IPS-18c (cell line): ENCODE results near the gene KIF6.

ENCODE experiments used
- H3K4me3 ChIP-seq: 2 replicates; pipeline ENCODE4 v1.7.0; 2013; ENCODE audit warnings: low read depth, mild to moderate bottlenecking, low read length, moderate library complexity; ENCODE audit not compliant: insufficient read depth
- H3K9me3 ChIP-seq: one replicate; pipeline ENCODE4 v1.6.1; 2013; ENCODE audit warnings: mild to moderate bottlenecking, low read length, moderate library complexity; ENCODE audit not compliant: control insufficient read depth, insufficient read depth

Gene KIF6

GRCh38 chr6:39353698-39354315, 371.4 kb downstream of the KIF6 start:
- H3K4me3 ChIP-seq, result no peak overlapping the region
- no peaks in the 10 kb centered on the region for H3K9me3 ChIP-seq

- Histone ChIP-seq H3K4me3 (no peak overlapping the region), H3K9me3 (no peaks in the 10 kb centered on the region)
These were observed 374.3 kb downstream of the KIF6 start for GRCh38 chr6:39350723-39351505.

GRCh38 chr6:39348740-39349139, 376.5 kb downstream of the KIF6 start:
- H3K4me3 ChIP-seq, result no peak overlapping the region
- no peaks in the 10 kb centered on the region for H3K9me3 ChIP-seq

GRCh38 chr6:39347906-39348585, 377.2 kb downstream of the KIF6 start:
- no peaks in the 10 kb centered on the region for H3K9me3 ChIP-seq
- no peak overlapping the region for H3K4me3 ChIP-seq

- H3K4me3 ChIP-seq, result no peak overlapping the region
- no peaks in the 10 kb centered on the region for H3K9me3 ChIP-seq
These were observed 378.0 kb downstream of the KIF6 start for GRCh38 chr6:39347206-39347605.

GRCh38 chr6:39344821-39345280, 380.4 kb downstream of the KIF6 start:
- no peaks in the 10 kb centered on the region for H3K9me3 ChIP-seq

GRCh38 chr6:39343396-39343870, 381.8 kb downstream of the KIF6 start:
- Histone ChIP-seq H3K4me3 (no peak overlapping the region), H3K9me3 (no peaks in the 10 kb centered on the region)

More at GRCh38 chr6:39344821-39345280, 380.4 kb downstream of the KIF6 start:
- no peak overlapping the region for H3K4me3 ChIP-seq

GRCh38 chr6:39342692-39343395, 382.4 kb downstream of the KIF6 start:
- Histone ChIP-seq H3K4me3 (no peak overlapping the region), H3K9me3 (no peaks in the 10 kb centered on the region)

GRCh38 chr6:39341937-39342336, 383.3 kb downstream of the KIF6 start:
- no peaks in the 10 kb centered on the region for H3K9me3 ChIP-seq
- no peak overlapping the region for H3K4me3 ChIP-seq

GRCh38 chr6:39341352-39341751, 383.9 kb downstream of the KIF6 start:
- Histone ChIP-seq H3K4me3 (no peak overlapping the region), H3K9me3 (no peaks in the 10 kb centered on the region)

- Histone ChIP-seq H3K9me3 (no peaks in the 10 kb centered on the region), H3K4me3 (no peak overlapping the region)
These were observed 385.2 kb downstream of the KIF6 start for GRCh38 chr6:39339868-39340550.

GRCh38 chr6:39339096-39339867, 385.9 kb downstream of the KIF6 start:
- Histone ChIP-seq H3K9me3 (no peaks in the 10 kb centered on the region), H3K4me3 (no peak overlapping the region)

- no peak overlapping the region for H3K4me3 ChIP-seq
- no peaks in the 10 kb centered on the region for H3K9me3 ChIP-seq
These were observed 386.8 kb downstream of the KIF6 start for GRCh38 chr6:39338397-39338796.

GRCh38 chr6:39335780-39336545, 389.2 kb downstream of the KIF6 start:
- H3K4me3 ChIP-seq, result no peak overlapping the region
- H3K9me3 ChIP-seq, result no peaks in the 10 kb centered on the region

GRCh38 chr6:39333644-39334438, 391.4 kb downstream of the KIF6 start:
- H3K4me3 ChIP-seq, result no peak overlapping the region
- no peaks in the 10 kb centered on the region for H3K9me3 ChIP-seq
